Measurements from ENCODE around the gene LAMC2.

Gene LAMC2

GRCh38 chr1:183287191-183287675 is 101.2 kb downstream of the LAMC2 start:
- no peak for DNase-seq (ENCODE audit: low read depth)

- DNase-seq (ENCODE audit: low read depth) = no peak
These were observed 102.5 kb downstream of the LAMC2 start for GRCh38 chr1:183288583-183288982.

- DNase-seq (ENCODE audit: low read depth) = no peak
These were observed 103.0 kb downstream of the LAMC2 start for GRCh38 chr1:183289051-183289496.

GRCh38 chr1:183290628-183291027 is 104.6 kb downstream of the LAMC2 start:
- DNase-seq (ENCODE audit: low read depth) = no peak

GRCh38 chr1:183291216-183291762 is 105.2 kb downstream of the LAMC2 start:
- no peak for DNase-seq (ENCODE audit: low read depth)

- no peak for DNase-seq (ENCODE audit: low read depth)
These were observed 105.9 kb downstream of the LAMC2 start for GRCh38 chr1:183291802-183292514.

GRCh38 chr1:183293241-183293640 is 107.2 kb downstream of the LAMC2 start:
- DNase-seq (ENCODE audit: low read depth) = no peak

GRCh38 chr1:183293876-183294275 is 107.8 kb downstream of the LAMC2 start:
- DNase-seq (ENCODE audit: low read depth) = no peak
